8988T (cell line): ENCODE measurements around the gene SCMH1.

Experiments used
- DNase-seq: peaks from one replicate; pipeline ENCODE4 v3.0.0; 2011

Gene SCMH1

DNA sequence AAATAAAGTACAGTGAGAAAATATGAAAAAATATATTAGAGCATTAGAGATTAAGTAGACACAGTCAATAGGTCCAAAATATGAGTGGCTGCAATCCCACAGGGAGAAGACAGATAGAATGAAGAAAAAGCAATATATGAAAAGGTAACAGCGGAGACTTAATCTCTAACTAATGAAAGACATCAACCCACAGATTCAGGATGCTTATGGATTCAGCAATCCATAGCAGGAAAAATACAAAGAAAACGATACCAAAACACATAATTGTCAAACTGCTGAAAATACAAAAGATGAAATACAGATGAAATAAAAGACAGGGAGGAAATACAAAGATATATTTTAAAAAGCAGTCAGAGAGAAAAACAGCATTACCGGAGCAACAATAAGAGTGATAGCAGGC lies 163.9 kb downstream of the SCMH1 start:
- DNase-seq, result no peak

GRCh38 chr1:41073971-41074370 lies 168.1 kb downstream of the SCMH1 start:
- no peak for DNase-seq

DNA sequence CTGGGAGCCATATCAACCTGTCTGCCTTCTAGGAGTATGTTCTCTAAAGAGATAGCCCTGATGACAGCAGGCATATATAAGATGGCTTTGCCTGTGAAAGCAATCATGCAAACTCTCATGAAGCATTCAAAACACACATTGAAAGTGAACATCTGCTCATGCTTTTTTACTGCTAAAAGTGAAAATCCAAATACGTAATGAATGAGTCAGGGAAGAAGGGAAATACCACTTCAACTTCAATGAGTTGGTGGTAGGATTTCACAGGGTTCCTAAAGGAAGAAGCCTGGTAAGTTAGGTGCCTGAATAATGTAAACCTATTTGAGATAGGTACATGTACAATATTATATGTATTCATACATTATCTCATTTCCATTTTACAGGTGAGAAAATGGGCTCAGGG lies 170.1 kb downstream of the SCMH1 start:
- DNase-seq, result no peak

DNA sequence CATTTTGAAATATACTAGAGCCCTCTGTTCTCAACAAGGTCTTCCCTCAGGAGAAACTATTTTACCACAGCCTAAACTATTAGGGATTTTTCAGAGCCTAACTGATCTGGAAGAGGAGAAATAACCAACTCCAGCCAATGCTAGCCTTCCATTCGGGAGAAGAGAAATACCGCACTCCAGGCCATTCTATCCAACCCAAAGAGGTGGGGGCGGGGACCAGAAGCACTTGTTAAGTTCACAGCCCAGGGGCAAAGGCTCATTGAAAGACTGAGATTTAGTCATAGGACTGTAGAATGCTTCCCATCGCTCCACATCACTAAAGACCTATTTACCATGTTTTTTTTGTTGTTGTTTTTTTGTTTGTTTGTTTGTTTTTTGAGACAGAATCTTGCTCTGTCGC lies 185.2 kb downstream of the SCMH1 start:
- no peak for DNase-seq

DNA sequence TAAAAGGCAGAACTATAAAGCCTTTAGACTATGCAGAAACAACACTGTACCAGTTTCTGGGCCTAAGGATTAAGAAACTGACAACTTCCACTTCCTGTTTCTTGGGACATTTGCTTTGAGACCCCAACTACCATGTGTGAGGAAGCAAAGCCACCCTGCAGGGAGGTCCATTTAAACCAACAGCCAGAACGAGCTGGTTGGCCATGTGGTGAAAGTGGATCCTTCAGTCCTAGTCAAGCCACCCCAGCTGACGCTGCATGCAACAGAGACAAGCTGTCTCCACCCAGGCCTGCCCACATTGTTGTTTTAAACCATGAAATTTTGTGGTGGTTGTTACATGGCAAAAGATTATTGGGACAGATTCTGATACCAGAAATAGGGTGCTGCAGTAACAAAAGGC lies 188.8 kb downstream of the SCMH1 start:
- no peak for DNase-seq

DNA sequence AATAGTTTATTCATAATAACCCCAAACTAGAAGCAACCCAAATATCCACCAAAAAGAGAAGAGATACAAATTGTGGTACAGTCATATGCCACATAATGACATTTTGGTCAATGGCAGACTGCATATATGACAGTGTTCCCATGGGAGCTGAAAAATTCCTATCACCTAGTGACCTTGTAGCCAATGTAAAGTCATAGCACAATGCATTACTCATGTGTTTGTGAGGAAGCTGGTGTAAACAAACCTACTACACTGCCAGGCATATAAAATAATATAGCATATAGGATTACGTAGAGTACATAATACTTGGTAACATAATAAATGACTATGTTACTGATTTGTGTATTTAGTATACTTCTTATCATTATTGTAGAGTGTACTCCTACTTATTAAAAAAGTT lies 191.1 kb downstream of the SCMH1 start:
- DNase-seq, result no peak

DNA sequence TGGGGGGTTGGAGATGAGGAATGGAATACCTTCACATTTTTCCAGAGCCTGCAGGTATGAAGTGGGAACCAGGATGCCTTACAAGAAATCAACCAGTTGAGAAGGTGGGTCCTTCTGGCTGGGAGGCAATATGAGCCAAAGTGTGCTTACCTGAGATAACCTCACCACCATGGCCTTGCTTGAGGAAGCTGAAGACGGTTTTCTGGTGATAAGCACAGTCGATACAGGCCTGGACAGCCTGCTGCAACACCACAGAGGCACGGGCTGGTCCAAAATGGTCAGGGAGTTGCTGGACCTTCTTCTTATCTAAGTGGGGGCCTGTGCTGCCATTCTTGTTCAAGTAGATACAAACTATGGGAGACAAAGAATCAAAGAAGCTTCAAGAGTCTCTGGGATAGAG lies 193.6 kb downstream of the SCMH1 start:
- DNase-seq, result no peak

DNA sequence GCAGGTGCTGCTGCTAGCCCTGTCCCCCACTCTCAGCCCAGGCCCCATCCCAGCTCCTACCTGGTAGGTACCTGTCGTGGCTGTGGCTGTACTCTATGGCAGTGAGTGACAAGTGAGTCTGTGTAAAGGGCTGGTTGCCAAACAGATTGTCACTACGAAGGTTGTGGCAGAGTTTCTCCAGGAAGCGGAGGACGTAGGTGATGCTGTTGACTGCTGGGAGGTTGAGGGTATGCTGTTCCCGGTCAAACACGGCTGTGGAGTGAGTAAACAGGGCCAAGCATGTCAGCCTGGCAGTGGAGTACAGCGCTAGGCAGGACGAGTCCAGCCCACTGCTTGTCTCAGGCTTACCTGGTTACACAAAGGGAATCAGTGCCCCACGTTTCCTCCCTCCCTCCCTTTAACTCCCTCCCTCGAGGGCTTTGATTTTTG lies 195.7 kb downstream of the SCMH1 start:
- DNase-seq, result no peak

DNA sequence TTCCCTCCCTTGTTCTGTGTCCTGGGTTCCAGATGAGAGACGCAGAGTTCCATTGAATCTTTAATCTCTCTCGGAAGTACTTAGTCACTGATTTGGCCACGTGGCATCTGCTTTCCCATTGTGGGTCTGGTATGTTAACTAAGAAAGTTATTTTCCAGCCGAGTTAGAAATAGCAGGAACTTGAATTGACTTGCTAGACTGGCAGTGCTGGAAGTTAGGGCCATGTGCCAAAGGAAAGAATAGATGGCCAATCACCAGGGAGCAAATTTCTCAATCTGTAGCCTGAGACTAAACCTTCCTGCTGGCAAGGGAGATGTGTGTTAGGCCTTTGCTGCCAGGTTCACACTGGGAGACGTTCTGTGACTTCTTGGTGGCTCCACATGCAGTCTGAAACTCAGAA lies 196.4 kb downstream of the SCMH1 start:
- no peak for DNase-seq

GRCh38 chr1:41044187-41044586 lies 197.9 kb downstream of the SCMH1 start:
- no peak for DNase-seq

DNA sequence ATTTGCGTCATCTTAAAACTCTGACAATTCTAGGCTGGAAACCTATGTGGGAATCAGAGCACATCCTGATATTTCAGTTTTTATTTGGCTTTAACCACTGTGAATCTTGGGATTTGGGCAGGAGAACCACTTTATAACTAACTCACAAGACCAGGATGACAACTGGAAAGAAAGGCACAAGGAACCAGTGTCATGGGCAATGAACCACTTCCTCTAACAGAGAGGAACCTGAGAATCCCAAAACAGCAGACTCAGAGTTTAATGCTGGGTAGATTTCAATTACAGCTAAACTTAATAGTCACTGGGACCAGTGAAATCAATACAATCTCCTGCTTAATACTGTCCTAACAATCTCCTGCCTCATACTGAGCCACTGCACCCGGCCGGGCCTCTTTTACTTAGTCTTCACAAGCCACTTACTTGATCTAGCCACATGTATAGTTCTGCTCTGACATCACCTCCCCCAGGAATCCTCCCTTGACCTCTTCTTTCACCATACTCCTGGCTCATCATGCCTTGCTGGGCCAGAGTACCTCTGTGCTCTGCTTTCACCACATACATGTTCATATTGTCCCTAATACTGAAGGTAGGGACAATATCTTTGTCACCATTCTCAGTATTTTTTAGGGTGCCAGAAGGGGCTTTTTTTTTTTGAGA lies 200.4 kb downstream of the SCMH1 start:
- DNase-seq, result no peak

- DNase-seq, result no peak
Measured at GRCh38 chr1:41038110-41038509, 204.0 kb downstream of the SCMH1 start.

GRCh38 chr1:41037116-41037903 lies 204.8 kb downstream of the SCMH1 start:
- no peak for DNase-seq

DNA sequence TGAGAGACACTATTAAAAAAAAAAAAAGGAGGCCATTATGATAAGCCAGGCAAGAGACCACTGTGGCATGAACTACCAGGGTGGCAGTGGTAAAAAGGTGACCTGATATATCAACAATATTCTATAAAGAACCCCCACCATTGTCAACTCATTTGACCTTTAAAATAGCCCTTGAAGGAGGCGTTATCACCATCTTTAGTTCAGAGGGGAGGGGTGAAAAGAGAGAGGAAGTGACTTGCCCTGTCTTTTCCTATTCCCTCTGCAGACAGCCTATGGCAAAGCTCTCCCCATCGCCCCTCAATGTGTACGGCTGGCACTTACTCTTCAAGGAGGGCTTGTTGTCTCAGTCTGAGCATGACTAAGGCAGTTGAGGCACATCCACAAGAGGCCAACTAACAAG lies 208.8 kb downstream of the SCMH1 start:
- DNase-seq, result no peak

DNA sequence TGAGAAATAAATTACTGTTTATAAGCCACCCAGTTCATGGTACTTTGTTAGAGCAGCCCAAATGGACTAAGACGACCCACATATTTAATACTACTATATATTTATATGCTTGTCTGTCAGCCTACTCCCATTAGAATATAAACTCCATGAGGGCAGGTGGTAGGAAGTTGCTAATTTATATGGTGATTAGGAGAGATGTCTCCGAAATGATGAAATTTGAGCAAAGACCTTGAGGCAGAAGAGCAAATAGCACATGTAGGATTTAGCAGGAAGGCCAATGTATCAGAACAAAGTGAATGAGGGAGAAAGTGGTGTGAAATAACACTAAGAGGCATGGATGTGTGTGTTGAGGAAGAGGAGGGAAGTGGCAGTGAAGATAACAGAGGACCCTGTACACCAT lies 210.0 kb downstream of the SCMH1 start:
- no peak for DNase-seq

GRCh38 chr1:41030872-41031616 lies 211.1 kb downstream of the SCMH1 start:
- no peak for DNase-seq

DNA sequence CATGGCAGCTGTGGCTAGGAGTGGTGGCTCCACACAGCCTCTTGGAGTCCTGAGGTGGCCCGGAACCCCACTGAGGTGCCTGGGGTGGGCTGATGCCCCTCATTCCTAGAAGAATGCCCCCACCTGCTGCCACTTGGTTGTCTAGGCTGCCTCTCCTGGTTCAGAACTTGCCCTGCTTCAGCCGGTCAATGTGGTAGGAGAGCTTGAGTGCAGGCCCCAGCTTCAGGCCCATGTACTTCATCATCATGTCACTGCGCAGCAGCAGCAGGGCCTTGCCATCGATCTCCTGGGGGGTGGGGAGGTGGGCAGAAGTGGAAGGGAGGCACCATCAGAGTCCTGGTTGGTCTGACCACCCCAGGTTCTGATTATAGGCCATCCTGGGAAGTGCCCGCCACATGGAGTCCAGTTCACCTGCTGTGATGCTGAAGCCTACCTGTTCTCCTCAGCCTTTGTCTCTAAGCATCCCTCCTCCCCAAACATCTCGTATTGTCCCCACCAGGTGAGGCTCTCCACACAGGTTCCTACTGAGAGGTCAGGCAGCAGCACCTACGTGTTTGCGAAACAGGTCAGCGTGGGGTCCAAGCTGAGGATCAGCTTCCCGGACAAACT lies 214.0 kb downstream of the SCMH1 start:
- no peak for DNase-seq

- no peak for DNase-seq
Measured at GRCh38 chr1:41025979-41026819, 215.9 kb downstream of the SCMH1 start.

DNA sequence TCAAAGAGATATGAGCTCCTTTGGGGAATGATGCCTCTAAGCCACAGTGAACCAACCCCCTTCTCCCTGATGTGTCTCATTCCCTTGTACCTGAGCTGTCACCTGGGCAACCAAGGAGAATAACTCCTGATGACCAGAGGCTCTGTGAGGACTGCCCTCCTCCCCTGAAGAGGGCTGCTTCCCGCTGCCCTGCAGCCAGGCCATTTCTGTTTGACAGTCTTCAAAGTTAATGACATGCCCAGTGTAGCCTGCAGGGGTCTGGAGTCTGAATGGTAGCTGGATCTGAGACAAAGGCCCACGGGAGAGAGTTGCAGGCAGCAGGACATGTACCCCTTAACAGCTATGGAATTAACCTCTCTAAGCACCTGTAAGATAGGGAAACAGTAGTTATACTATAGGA lies 217.2 kb downstream of the SCMH1 start:
- DNase-seq, result no peak

DNA sequence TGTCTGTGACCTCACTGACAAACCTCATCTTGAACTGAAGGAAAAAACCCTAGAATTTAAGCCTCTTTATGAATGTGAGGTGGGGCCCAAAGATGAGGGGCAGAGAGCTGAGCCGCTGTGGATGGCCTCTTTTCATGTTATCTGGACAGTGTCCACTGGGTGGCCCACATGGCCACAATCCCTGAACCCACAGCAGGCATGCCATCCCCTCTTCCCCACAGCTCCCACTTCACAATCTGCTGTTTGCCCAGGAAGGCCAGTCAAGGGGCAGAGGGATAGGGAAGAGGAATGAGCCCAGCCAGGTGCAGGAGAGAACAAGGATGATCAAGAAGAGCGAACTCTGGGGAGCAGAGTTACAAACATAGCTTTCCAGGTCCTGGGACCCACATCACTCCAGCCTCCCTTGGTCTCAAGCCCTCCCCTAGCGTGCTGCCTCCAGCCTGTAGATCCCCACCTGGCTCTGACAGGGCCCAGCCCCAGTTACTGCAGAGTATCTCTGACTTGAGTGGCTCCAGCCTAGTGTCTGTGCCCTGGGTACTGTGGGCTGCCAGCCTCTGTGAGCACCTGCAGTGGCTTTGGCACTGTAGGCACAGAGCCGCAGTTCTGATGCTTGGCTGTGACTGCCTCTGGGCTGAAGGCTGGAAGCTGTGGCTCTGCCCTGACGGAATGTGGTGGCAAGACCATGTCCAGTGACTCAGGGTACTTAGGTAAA lies 218.7 kb downstream of the SCMH1 start:
- no peak for DNase-seq

- no peak for DNase-seq
Measured at GRCh38 chr1:41022424-41022823, 219.7 kb downstream of the SCMH1 start.
